Measurements from ENCODE around the gene SMIM27. TPM values are rescaled to one million over a fixed set of nuclear protein-coding genes. Genes with fewer than 3 reads are reported as not detected.

SMIM27 gene
- total and polyA plus RNA-seq, 5 donors: 10.2 to 26.4 (median 22.0) TPM

DNA sequence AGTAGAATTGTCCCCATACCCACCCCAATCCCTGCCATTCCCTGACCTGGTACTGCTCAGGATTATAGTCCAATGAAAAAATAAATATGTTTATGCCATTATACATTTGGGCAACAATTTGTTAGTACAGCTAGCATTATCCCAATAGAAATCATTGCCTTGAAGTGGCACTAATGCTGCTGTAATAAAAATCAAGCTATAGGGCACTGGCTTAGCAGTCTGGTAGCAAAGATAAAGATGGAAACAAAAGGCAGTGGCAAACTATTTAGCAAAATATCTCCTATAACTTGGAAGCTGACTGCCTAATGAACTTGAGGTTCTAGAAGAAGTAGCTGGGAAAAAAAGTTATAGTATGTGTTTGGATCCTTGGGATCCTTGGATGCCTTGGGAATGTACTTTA lies 2.5 kb downstream of the SMIM27 start:
- no peak overlapping the region for H3K27ac ChIP-seq (ENCODE audit: low read length)
- ATAC-seq (no peak), DNase-seq (no peak)
- intact Hi-C loops (cut with DNase I): no loop called here
- H3K27me3 ChIP-seq (ENCODE audit: control insufficient read depth, insufficient read depth): no peaks in the 10 kb centered on the region
- H3K9me3 ChIP-seq (ENCODE audit: control insufficient read depth, low read length): no peaks in the 10 kb centered on the region
- no peaks in the 10 kb centered on the region for H3K4me1 ChIP-seq (ENCODE audit: control insufficient read depth, insufficient read depth, low read length)
- no peak overlapping the region for H3K4me3 ChIP-seq (ENCODE audit: low read length)

DNA sequence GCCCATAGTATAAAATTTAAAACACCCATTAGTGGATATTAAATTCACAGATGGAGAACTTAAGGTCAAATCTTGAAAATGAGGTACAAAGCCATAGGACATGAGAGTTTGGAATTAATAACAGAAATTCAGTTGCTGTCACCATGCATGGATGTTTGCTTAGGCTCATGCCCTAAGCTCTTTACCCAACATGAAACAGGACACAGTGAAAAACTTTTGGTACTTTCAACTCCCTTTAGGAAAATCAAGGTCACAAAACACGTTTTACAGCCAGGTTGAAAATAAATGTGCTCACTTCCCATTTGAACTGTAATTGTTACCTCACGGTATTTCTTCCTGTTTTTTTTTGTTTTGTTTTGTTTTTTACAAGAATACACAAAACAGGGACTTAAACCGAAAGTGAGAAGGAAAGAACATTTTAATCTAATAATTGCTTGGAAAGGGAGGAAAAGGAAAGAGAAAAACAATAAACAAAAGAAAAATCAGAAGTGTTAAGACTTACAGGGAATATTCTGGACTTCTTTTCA lies 6.3 kb downstream of the SMIM27 start:
- WGBS: 58% methylated on average over 3 of the region's 3 CpGs
- no peak for ATAC-seq

DNA sequence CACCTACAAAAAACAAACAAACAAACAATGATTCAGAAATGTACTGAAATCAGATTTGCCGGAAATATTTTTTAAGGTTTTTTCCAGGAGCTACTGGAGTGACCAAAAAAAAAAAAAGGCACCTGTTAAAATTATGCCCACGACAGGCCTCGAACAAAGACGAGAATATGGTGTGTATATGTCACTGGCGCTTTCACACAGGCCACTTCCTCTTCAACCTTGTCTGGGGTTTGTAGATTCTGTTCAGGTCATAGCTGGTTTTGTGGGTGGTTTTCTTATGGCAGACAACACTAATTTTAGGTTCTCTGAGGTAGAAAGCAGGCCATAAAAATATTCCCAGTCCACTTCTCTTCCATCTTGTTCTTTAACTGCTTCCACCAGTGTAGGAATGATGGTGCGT lies 13.8 kb downstream of the SMIM27 start:
- DNase-seq (no peak), ATAC-seq (no peak)
- no peak overlapping the region for H3K27ac ChIP-seq (ENCODE audit: low read length)
- intact Hi-C loops (cut with DNase I): no loop called here
- no peaks in the 10 kb centered on the region for H3K9me3 ChIP-seq (ENCODE audit: control insufficient read depth, low read length)
- 90% methylated on average over 6 of the region's 6 CpGs for WGBS
- H3K27me3 ChIP-seq (ENCODE audit: control insufficient read depth, insufficient read depth): no peaks in the 10 kb centered on the region
- no peak overlapping the region for H3K4me3 ChIP-seq (ENCODE audit: low read length)
- H3K4me1 ChIP-seq (ENCODE audit: control insufficient read depth, insufficient read depth, low read length): peaks cover 2% of the 10 kb centered on the region

More for the DNA sequence above, 6.3 kb downstream of the SMIM27 start:
- no peaks in the 10 kb centered on the region for H3K9me3 ChIP-seq (ENCODE audit: control insufficient read depth, low read length)
- H3K4me3 ChIP-seq (ENCODE audit: low read length): no peak overlapping the region
- no peak for DNase-seq
- no peaks in the 10 kb centered on the region for H3K4me1 ChIP-seq (ENCODE audit: control insufficient read depth, insufficient read depth, low read length)
- no peak overlapping the region for H3K27ac ChIP-seq (ENCODE audit: low read length)
- intact Hi-C loops (cut with DNase I): no loop called here
- H3K27me3 ChIP-seq (ENCODE audit: control insufficient read depth, insufficient read depth): no peaks in the 10 kb centered on the region

DNA sequence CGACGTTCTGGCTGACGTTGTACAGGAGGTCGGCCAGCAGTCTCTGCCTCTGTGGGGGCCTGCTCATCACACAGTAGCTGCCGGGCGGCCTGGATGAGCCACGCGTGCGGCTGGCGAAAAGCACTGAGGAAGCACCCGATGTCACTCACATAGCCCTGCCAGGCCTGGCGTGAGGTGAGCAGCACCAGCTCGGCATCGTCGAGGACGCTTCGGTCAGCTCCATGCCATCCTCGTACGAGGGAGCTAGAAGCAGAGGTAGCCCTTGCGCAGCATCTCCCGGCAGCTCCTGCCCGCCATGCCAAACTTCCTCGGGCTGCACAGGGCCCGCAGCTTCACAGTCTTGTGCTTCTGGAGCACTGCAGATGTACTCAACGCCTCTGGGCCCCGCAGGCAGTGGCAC lies 14.6 kb downstream of the SMIM27 start:
- DNase-seq (peak in 1 of 3 donors; percentile 43), ATAC-seq (peak; percentile 23 to 45)
- Histone ChIP-seq H3K4me1 (ENCODE audit: control insufficient read depth, insufficient read depth, low read length) (peaks cover 2% of the 10 kb centered on the region), H3K27ac (ENCODE audit: low read length) (no peak overlapping the region), H3K9me3 (ENCODE audit: control insufficient read depth, low read length) (no peaks in the 10 kb centered on the region), H3K4me3 (ENCODE audit: low read length) (no peak overlapping the region), H3K27me3 (ENCODE audit: control insufficient read depth, insufficient read depth) (no peaks in the 10 kb centered on the region)
- WGBS: 93% methylated on average over 26 of the region's 26 CpGs
- intact Hi-C loops (cut with DNase I): no loop called here

DNA sequence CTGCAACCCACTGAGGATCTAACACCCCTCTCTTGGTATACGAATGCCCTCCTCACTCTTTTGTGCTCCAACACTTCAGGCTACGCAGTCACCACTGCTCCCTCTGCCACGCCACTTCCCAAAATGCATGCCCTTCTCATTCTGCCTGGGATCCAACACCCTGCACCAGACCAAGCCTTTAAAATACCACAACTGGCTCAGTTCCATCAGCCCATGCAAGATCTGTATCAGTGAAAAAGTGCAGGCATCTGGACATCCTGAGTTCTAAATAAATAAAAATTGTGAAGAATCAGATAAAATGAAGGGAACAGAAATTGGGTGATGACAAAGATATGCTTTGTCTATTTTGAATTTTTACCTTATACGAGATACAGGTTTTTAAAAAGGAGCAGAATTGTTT lies 18.1 kb downstream of the SMIM27 start:
- intact Hi-C loops (cut with DNase I): no loop called here
- Histone ChIP-seq H3K27ac (ENCODE audit: low read length) (no peak overlapping the region), H3K4me1 (ENCODE audit: control insufficient read depth, insufficient read depth, low read length) (peaks cover 4% of the 10 kb centered on the region), H3K27me3 (ENCODE audit: control insufficient read depth, insufficient read depth) (no peaks in the 10 kb centered on the region), H3K4me3 (ENCODE audit: low read length) (no peak overlapping the region), H3K9me3 (ENCODE audit: control insufficient read depth, low read length) (no peaks in the 10 kb centered on the region)
- no peak for DNase-seq
- ATAC-seq: no peak
- 86% methylated on average over 4 of the region's 4 CpGs for WGBS

DNA sequence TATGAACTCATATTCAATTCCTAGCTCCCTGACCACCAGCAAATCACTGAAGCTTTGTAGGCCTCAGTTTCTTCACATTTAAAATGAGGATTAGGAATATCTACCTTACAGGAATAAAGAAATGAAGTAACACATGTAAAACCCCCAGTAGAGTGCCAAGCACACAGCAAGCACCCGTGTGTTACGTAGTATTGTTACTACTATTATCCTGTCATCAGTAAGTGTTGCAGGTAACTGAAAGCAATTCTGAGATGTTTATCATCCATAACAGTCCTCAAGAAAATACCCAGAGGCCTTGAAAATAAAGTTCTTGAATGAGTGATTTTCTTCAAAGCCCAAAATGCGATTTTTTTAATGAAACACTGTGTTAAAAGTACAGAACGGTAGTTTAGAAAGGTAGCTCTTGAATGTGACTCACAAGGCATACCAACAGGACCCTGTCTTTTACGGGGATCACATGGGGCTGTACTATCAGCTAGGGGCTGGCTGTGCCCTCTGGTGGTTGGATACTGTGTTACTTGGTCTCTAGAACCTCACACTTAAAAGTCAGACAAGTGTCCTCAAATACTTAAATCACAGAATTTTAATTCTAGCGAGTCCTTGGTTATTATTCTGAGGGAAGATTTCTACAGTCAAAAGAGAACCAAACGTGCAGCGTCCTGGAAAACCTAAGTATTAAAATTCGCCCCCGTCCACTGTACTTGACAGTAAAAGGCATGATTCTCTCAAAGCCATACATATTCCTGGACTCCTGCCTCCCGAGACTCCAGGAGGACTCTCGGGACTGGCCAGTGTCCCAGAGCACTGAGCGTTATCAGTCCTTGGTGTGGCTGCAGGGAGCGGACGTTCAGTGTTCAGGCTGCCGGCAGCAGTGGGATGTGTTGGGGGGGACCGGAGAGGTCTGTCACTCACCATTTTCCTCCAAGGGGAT lies 20.1 kb downstream of the SMIM27 start:
- intact Hi-C loops (cut with DNase I): no loop called here
- Histone ChIP-seq H3K4me1 (ENCODE audit: control insufficient read depth, insufficient read depth, low read length) (peaks cover 4% of the 10 kb centered on the region), H3K4me3 (ENCODE audit: low read length) (peak overlapping the region; percentile 95), H3K9me3 (ENCODE audit: control insufficient read depth, low read length) (no peaks in the 10 kb centered on the region), H3K27me3 (ENCODE audit: control insufficient read depth, insufficient read depth) (no peaks in the 10 kb centered on the region), H3K27ac (ENCODE audit: low read length) (peak overlapping the region; percentile 95)
- 1% methylated on average over 17 of the region's 17 CpGs for WGBS
- ATAC-seq (peak; percentile 86), DNase-seq (peak; percentile 47 to 76 (median 75))

DNA sequence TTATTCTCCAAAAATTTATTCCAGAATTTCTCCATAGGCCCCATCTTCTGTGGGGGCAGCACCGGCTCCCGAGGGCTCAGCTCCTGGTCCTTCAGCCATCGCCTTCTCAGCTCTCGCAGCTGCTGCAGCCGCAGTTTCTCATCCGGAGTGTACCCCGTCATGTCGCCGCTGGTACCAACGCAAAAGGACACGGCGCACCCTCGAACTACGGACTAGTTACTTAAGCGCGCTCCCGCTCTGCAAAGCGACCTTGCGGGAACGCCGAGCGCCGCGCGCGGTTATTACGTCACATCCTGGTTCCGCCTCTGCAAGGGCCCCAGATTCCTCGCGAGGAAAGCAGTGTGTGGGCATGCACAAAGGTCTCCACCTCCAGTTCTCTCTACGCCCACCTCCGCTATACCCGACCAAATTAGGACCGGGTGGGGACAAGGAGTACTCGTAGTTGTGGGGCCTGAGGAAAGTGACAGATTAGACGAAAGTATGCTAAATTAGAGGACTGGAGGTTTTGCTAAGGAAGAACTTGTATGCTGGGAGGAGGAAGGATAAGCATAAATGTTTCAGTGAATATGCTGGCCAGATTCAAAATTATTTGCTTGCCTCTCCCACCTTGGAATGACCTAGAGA lies 20.9 kb downstream of the SMIM27 start, which contains the start of gene NDUFB6:
Gene NDUFB6 (minus strand): TSS at position 260 of the 624 bp plus-strand sequence. CDS start 99 bp downstream, at position 161.
- peak; percentile 99 for ATAC-seq

DNA sequence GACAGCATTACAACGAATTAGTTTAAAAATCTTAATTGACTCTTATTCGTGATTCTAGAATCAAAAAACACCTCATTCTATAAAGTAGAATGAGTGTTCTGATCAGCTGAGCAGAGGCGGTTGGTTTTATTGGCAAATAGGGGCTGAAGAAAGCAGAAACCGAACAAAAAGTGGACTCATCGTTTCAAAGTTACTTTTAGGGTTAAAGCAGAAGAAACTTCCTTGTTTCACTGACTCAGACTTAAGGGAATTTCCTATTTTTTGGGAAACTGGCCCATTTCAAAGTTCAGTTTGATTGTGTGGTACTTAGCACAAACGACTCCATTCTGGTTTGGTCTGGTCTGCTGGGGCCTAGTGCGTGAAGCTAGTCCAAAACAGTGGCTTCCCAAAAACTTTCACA lies 21.7 kb downstream of the SMIM27 start:
- WGBS: 82% methylated on average over 7 of the region's 7 CpGs
- Histone ChIP-seq H3K9me3 (ENCODE audit: control insufficient read depth, low read length) (no peaks in the 10 kb centered on the region), H3K4me3 (ENCODE audit: low read length) (no peak overlapping the region), H3K27ac (ENCODE audit: low read length) (no peak overlapping the region), H3K27me3 (ENCODE audit: control insufficient read depth, insufficient read depth) (no peaks in the 10 kb centered on the region), H3K4me1 (ENCODE audit: control insufficient read depth, insufficient read depth, low read length) (peaks cover 4% of the 10 kb centered on the region)
- intact Hi-C loops (cut with DNase I): no loop called here
- ATAC-seq: no peak
- DNase-seq: no peak

More for the DNA sequence above, 20.9 kb downstream of the SMIM27 start, which contains the start of gene NDUFB6:
- Histone ChIP-seq H3K4me1 (ENCODE audit: control insufficient read depth, insufficient read depth, low read length) (peaks cover 4% of the 10 kb centered on the region), H3K4me3 (ENCODE audit: low read length) (peak within 1 kb of the TSS; percentile 95), H3K27ac (ENCODE audit: low read length) (peak within 1 kb of the TSS; percentile 95), H3K9me3 (ENCODE audit: control insufficient read depth, low read length) (no peaks in the 10 kb centered on the region), H3K27me3 (ENCODE audit: control insufficient read depth, insufficient read depth) (no peaks in the 10 kb centered on the region)
- under 1% methylated on average over 36 of the region's 36 CpGs for WGBS
- DNase-seq: peak; percentile 95 to 98 (median 97)
- intact Hi-C loops (cut with DNase I): no loop called here

DNA sequence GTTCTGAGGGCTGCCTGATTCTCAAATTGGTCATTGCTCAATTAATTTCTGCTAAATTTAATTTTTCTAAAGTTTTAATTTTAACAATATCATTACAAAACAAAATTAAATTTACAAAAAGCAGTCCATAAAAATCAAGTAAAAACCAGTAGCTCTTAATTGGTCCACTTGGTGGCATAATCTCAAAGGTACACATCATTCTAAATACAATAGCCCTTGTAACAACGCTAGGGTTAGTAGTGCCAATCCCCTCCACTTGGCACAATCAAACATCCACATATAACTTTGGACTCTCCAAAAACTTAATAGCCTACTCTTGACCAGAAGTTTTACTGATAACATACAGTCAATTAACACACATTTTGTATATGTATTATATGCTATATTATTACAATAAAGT lies 22.7 kb downstream of the SMIM27 start:
- DNase-seq (no peak), ATAC-seq (no peak)
- intact Hi-C loops (cut with DNase I): loop anchor here in 1 of 4 donors (5.0 kb wide), 1 partner anchor 198 kb away; no protein-coding TSS in a partner anchor
- Histone ChIP-seq H3K9me3 (ENCODE audit: control insufficient read depth, low read length) (no peaks in the 10 kb centered on the region), H3K27ac (ENCODE audit: low read length) (no peak overlapping the region), H3K4me1 (ENCODE audit: control insufficient read depth, insufficient read depth, low read length) (peaks cover 4% of the 10 kb centered on the region), H3K27me3 (ENCODE audit: control insufficient read depth, insufficient read depth) (no peaks in the 10 kb centered on the region), H3K4me3 (ENCODE audit: low read length) (no peak overlapping the region)
- 64% methylated on average over 1 of the region's 1 CpG for WGBS

DNA sequence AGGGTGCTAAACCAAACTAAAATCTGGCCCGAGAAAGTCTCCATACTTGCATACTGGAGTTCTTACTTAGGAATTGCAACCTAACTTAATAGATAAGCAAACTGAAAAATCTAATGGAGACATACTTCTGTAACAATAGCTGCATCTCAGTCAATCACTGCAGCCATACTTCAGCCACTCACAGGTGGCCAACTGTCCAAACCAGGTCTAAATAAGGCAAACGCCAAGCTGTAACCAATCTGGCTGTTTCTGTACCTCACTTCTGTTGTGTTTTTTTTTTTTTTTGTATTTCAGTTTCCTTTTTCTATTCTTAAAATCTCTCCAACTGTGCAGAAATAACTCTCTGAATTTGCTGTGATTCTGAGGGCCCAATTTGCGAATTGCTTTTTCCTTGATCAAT lies 25.2 kb downstream of the SMIM27 start:
- Histone ChIP-seq H3K9me3 (ENCODE audit: control insufficient read depth, low read length) (no peaks in the 10 kb centered on the region), H3K4me3 (ENCODE audit: low read length) (no peak overlapping the region), H3K27me3 (ENCODE audit: control insufficient read depth, insufficient read depth) (no peaks in the 10 kb centered on the region), H3K4me1 (ENCODE audit: control insufficient read depth, insufficient read depth, low read length) (peaks cover 2% of the 10 kb centered on the region), H3K27ac (ENCODE audit: low read length) (no peak overlapping the region)
- 78% methylated on average over 3 of the region's 3 CpGs for WGBS
- DNase-seq (no peak), ATAC-seq (no peak)
- intact Hi-C loops (cut with DNase I): loop anchor here in 1 of 4 donors (5.0 kb wide), 1 partner anchor 200 kb away; no protein-coding TSS in a partner anchor

DNA sequence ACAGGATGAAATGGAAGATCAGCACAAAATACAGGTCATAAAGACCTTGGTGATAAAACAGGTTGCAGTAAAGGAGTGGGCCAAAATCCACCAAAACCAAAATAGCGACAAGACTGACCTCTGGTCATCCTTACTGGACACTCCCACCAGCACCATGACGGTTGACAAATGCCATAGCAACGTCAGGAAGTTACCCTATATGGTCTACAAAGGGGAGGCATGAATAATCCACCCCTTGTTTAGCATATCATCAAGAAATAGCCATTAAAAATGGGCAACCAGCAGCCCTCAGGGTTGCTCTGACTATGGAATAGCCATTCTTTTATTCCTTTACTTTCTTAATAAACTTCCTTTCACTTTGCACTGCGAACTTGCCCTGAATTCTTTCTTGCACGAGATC lies 26.8 kb downstream of the SMIM27 start:
- H3K27me3 ChIP-seq (ENCODE audit: control insufficient read depth, insufficient read depth): no peaks in the 10 kb centered on the region
- intact Hi-C loops (cut with DNase I): loop anchor here in 2 of 4 donors (2.0 to 5.0 kb wide), 2 partner anchors 200 to 202 kb away; no protein-coding TSS in a partner anchor

More for the DNA sequence above, 26.8 kb downstream of the SMIM27 start:
- Histone ChIP-seq H3K4me1 (ENCODE audit: control insufficient read depth, insufficient read depth, low read length) (no peaks in the 10 kb centered on the region), H3K4me3 (ENCODE audit: low read length) (no peak overlapping the region), H3K27ac (ENCODE audit: low read length) (no peak overlapping the region), H3K9me3 (ENCODE audit: control insufficient read depth, low read length) (no peaks in the 10 kb centered on the region)
- no peak for ATAC-seq
- 48% methylated on average over 5 of the region's 5 CpGs for WGBS
- DNase-seq: no peak

Data from right cardiac atrium (tissue), 5 donors.